ENCODE data around the gene GAB4. TPM values are rescaled to one million over a fixed set of nuclear protein-coding genes. Genes with fewer than 3 reads are reported as not detected.

The GAB4 gene
- not detected for total RNA-seq
- polyA plus RNA-seq, result not detected
- long read RNA-seq, donor 1, result 0 reads
- long read RNA-seq, donor 2, result 0 reads
- long read RNA-seq, donor 3, result 0 reads

- Histone ChIP-seq H3K36me3 (no peaks in the 10 kb centered on the region), H3K27ac (no peak within 1 kb of the TSS), H3K27me3 (no peaks in the 10 kb centered on the region), H3K4me1 (ENCODE audit: insufficient read depth) (no peaks in the 10 kb centered on the region), H3K4me3 (no peak within 1 kb of the TSS), H3K9me3 (peaks cover 0 to 8% of the 10 kb centered on the region in 2 donors)
- intact Hi-C loops (cut with DNase I), result no loop called here
- DNase-seq, result no peak
- no peak for TF ChIP-seq EP300 (IDR thresholded peaks at IDR 0.05)
- TF ChIP-seq POLR2A (IDR thresholded peaks at IDR 0.05), result no peak
- no peak for TF ChIP-seq CTCF (IDR thresholded peaks at IDR 0.05)
- WGBS, 3 donors, result 62 to 79% (median 69%) methylated on average over 48 to 49 of the region's 49 CpGs
These were observed at the start of gene GAB4 for GRCh38 chr22:17007852-17008731. TSS of gene GAB4 (minus strand) at chr22:17008222. CDS start at chr22:17008114, 108 bp downstream.

GRCh38 chr22:17056807-17057206, 48.8 kb upstream of the GAB4 start:
- H3K36me3 ChIP-seq, result no peaks in the 10 kb centered on the region
- intact Hi-C loops (cut with DNase I), result loop anchor here in 1 of 4 donors (5.0 kb wide), 1 partner anchor 140 kb away; no protein-coding TSS in a partner anchor
- TF ChIP-seq EP300 (IDR thresholded peaks at IDR 0.05), result no peak
- TF ChIP-seq CTCF (IDR thresholded peaks at IDR 0.05), result no peak
- TF ChIP-seq POLR2A (IDR thresholded peaks at IDR 0.05), result no peak
- H3K27ac ChIP-seq, result no peak overlapping the region
- H3K9me3 ChIP-seq, result no peaks in the 10 kb centered on the region
- DNase-seq, result no peak
- 78 to 84% (median 80%) methylated on average over 8 of the region's 8 CpGs for WGBS, 3 donors
- H3K4me3 ChIP-seq, result no peak overlapping the region
- H3K27me3 ChIP-seq, result no peaks in the 10 kb centered on the region
- no peaks in the 10 kb centered on the region for H3K4me1 ChIP-seq (ENCODE audit: insufficient read depth)

GRCh38 chr22:17056058-17056457, 48.0 kb upstream of the GAB4 start:
- intact Hi-C loops (cut with DNase I), result loop anchor here in 1 of 4 donors (5.0 kb wide), 1 partner anchor 139 kb away; no protein-coding TSS in a partner anchor
- no peaks in the 10 kb centered on the region for H3K4me1 ChIP-seq (ENCODE audit: insufficient read depth)
- no peak for DNase-seq
- H3K27me3 ChIP-seq, result no peaks in the 10 kb centered on the region
- WGBS, 3 donors, result 75 to 83% (median 79%) methylated on average over 5 of the region's 5 CpGs
- no peaks in the 10 kb centered on the region for H3K36me3 ChIP-seq
- H3K4me3 ChIP-seq, result no peak overlapping the region
- TF ChIP-seq POLR2A (IDR thresholded peaks at IDR 0.05), result no peak
- TF ChIP-seq CTCF (IDR thresholded peaks at IDR 0.05), result no peak
- TF ChIP-seq EP300 (IDR thresholded peaks at IDR 0.05), result no peak
- no peaks in the 10 kb centered on the region for H3K9me3 ChIP-seq
- H3K27ac ChIP-seq, result no peak overlapping the region

GRCh38 chr22:17047656-17048055, 39.6 kb upstream of the GAB4 start:
- H3K4me3 ChIP-seq, result no peak overlapping the region
- no peaks in the 10 kb centered on the region for H3K4me1 ChIP-seq (ENCODE audit: insufficient read depth)
- 81 to 88% (median 86%) methylated on average over 1 of the region's 1 CpG for WGBS, 3 donors
- no peaks in the 10 kb centered on the region for H3K27me3 ChIP-seq
- H3K9me3 ChIP-seq, result no peaks in the 10 kb centered on the region
- no peak for TF ChIP-seq CTCF (IDR thresholded peaks at IDR 0.05)
- no peak for TF ChIP-seq EP300 (IDR thresholded peaks at IDR 0.05)
- no peak for TF ChIP-seq POLR2A (IDR thresholded peaks at IDR 0.05)
- intact Hi-C loops (cut with DNase I), result no loop called here
- DNase-seq, result no peak
- no peaks in the 10 kb centered on the region for H3K36me3 ChIP-seq
- H3K27ac ChIP-seq, result no peak overlapping the region
